Chondrocyte (in vitro differentiated cells): Measurements from ENCODE around the gene FBXO24. TPM values are rescaled to one million over a fixed set of nuclear protein-coding genes. Genes with fewer than 3 reads are reported as not detected.

ENCODE experiments used
- DNase-seq: peaks from one replicate; pipeline ENCODE4 v3.0.0; 2021; ENCODE audit warnings: mixed read lengths, low spot score
- H3K27ac Mint-ChIP-seq: one replicate; pipeline ENCODE4 v1.8.0; 2021; ENCODE audit warnings: mild to moderate bottlenecking, moderate library complexity, mixed read lengths; ENCODE audit not compliant: unreplicated experiment
- H3K27me3 Mint-ChIP-seq: 2 replicates; pipeline ENCODE4 v1.8.0; 2021; ENCODE audit warnings: low read depth, mixed read lengths
- H3K36me3 Mint-ChIP-seq: 2 replicates; pipeline ENCODE4 v1.8.0; 2021; ENCODE audit warnings: low read depth, mixed read lengths
- H3K4me1 Mint-ChIP-seq: 2 replicates; pipeline ENCODE4 v1.8.0; 2021; ENCODE audit warnings: low read depth, mild to moderate bottlenecking, mixed read lengths
- H3K4me3 Mint-ChIP-seq: one replicate; pipeline ENCODE4 v1.8.0; 2021; ENCODE audit warnings: mild to moderate bottlenecking, moderate library complexity, mixed read lengths; ENCODE audit not compliant: unreplicated experiment
- H3K9me3 Mint-ChIP-seq: 2 replicates; pipeline ENCODE4 v1.8.0; 2021; ENCODE audit warnings: low read depth, mixed read lengths
- CTCF ChIP-seq: fragments of 200-600 bp; sonication (generic); IDR thresholded peaks from 2 replicates; pipeline ENCODE4 v1.5.0; 2021; ENCODE audit warnings: antibody characterized with exemption, mild to moderate bottlenecking, moderate library complexity
- total RNA-seq: library from RNA; stranded (reverse); gene quantifications from 3 replicates; pipeline ENCODE4 v1.2.1, GENCODE V29; 2021

The FBXO24 gene
- total RNA-seq, 1 donor from 2014 or later, result 0.57 TPM

GRCh38 chr7:100568896-100569844, 17.0 kb upstream of the FBXO24 start:
- Mint-ChIP-seq H3K4me3 (peak overlapping the region; percentile 45), H3K36me3 (no peaks in the 10 kb centered on the region), H3K9me3 (no peaks in the 10 kb centered on the region), H3K27me3 (no peaks in the 10 kb centered on the region), H3K27ac (no peak overlapping the region), H3K4me1 (peaks cover 3% of the 10 kb centered on the region)
- no peak for DNase-seq
- TF ChIP-seq CTCF, result peak; percentile 64

GRCh38 chr7:100570954-100571828, 14.9 kb upstream of the FBXO24 start:
- no peaks in the 10 kb centered on the region for H3K27me3 Mint-ChIP-seq
- H3K9me3 Mint-ChIP-seq, result no peaks in the 10 kb centered on the region
- TF ChIP-seq CTCF, result no peak
- H3K27ac Mint-ChIP-seq, result no peak overlapping the region
- DNase-seq, result no peak
- peaks cover 6% of the 10 kb centered on the region for H3K36me3 Mint-ChIP-seq
- peaks cover 3% of the 10 kb centered on the region for H3K4me1 Mint-ChIP-seq
- no peak overlapping the region for H3K4me3 Mint-ChIP-seq

- Mint-ChIP-seq H3K27me3 (no peaks in the 10 kb centered on the region), H3K27ac (no peak overlapping the region), H3K4me1 (peaks cover 3% of the 10 kb centered on the region), H3K4me3 (no peak overlapping the region), H3K9me3 (no peaks in the 10 kb centered on the region), H3K36me3 (peaks cover 8% of the 10 kb centered on the region)
- TF ChIP-seq CTCF, result no peak
- no peak for DNase-seq
These were observed 14.4 kb upstream of the FBXO24 start for GRCh38 chr7:100571829-100572116.

GRCh38 chr7:100572281-100572948, 13.7 kb upstream of the FBXO24 start:
- Mint-ChIP-seq H3K27me3 (no peaks in the 10 kb centered on the region), H3K4me3 (no peak overlapping the region), H3K9me3 (no peaks in the 10 kb centered on the region), H3K27ac (no peak overlapping the region), H3K36me3 (peaks cover 9% of the 10 kb centered on the region), H3K4me1 (peaks cover 3% of the 10 kb centered on the region)
- no peak for TF ChIP-seq CTCF
- no peak for DNase-seq
